GM12892 (cell line): ENCODE data around the gene PTPRK.

ENCODE experiments used
- POLR2A ChIP-seq: IDR thresholded peaks from 2 replicates; pipeline ENCODE4 v1.6.1; 2011; ENCODE audit warnings: low read depth, low read length, control low read depth
- POLR2AphosphoS5 ChIP-seq: IDR thresholded peaks from 2 replicates; pipeline ENCODE4 v1.6.1; 2011; ENCODE audit warnings: low read depth, low read length, control low read depth

DNA sequence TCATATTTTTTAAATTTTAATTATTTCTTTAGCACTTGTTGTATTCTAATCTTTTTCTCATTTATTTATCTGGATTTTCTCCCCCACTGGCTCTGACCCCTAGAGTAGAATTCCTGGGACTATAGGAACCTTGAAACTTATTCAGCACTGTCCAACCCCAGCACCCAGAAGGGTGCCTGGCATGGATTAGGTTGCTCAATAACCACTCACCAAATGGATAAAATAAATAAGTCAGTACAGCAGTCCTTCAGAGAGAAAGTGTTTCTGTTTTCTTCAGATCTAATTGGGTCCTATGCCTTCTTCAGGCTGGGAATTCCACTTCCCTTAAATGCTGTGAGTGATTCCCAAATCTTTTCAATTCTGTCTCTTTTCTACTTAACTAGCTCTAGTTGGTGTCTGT, 206.2 kb downstream of the PTPRK start:
- no peak for TF ChIP-seq POLR2A
- TF ChIP-seq POLR2AphosphoS5: no peak
